Stimulated activated CD4-positive, alpha-beta T cell treated with anti-CD3 and anti-CD28 coated beads, Interleukin-12 subunit alpha, Interleukin-12 subunit beta, amount 100 ng/mL, for 24 hours (primary cell): ENCODE results near the gene NMUR1.

ENCODE experiments used
- DNase-seq, 2 experiments: peaks; one replicate each; pipeline ENCODE4 v3.0.0-alpha.2; 2020; ENCODE audit warnings: low read depth in 2 of 2

Gene NMUR1

GRCh38 chr2:231526341-231527090 lies 3.7 kb downstream of the NMUR1 start:
- no peak for DNase-seq

GRCh38 chr2:231525248-231526163 lies 4.7 kb downstream of the NMUR1 start:
- no peak for DNase-seq

GRCh38 chr2:231524477-231525247 lies 5.6 kb downstream of the NMUR1 start:
- DNase-seq: no peak

- DNase-seq: no peak
These were observed 6.6 kb downstream of the NMUR1 start for GRCh38 chr2:231523451-231524285.

GRCh38 chr2:231522418-231523180 lies 7.6 kb downstream of the NMUR1 start:
- no peak for DNase-seq

GRCh38 chr2:231521443-231521842 lies 8.8 kb downstream of the NMUR1 start:
- no peak for DNase-seq

GRCh38 chr2:231519975-231520555 lies 10.2 kb downstream of the NMUR1 start:
- DNase-seq: no peak

- no peak for DNase-seq
These were observed 11.5 kb downstream of the NMUR1 start for GRCh38 chr2:231518771-231519170.

GRCh38 chr2:231515603-231516002 lies 14.6 kb downstream of the NMUR1 start:
- no peak for DNase-seq

- no peak for DNase-seq
These were observed 15.3 kb downstream of the NMUR1 start for GRCh38 chr2:231514951-231515297.

GRCh38 chr2:231514225-231514950 lies 15.9 kb downstream of the NMUR1 start:
- peak; percentile 94 to 97 for DNase-seq

GRCh38 chr2:231513746-231514224 lies 16.5 kb downstream of the NMUR1 start:
- no peak for DNase-seq

- DNase-seq: no peak
These were observed 18.0 kb downstream of the NMUR1 start for GRCh38 chr2:231512222-231512621.

- no peak for DNase-seq
These were observed 26.5 kb downstream of the NMUR1 start for GRCh38 chr2:231503766-231504165.

- no peak for DNase-seq
These were observed 27.6 kb downstream of the NMUR1 start for GRCh38 chr2:231502596-231502995.

GRCh38 chr2:231497651-231498050 lies 32.6 kb downstream of the NMUR1 start:
- no peak for DNase-seq

- DNase-seq: no peak
These were observed 35.6 kb downstream of the NMUR1 start for GRCh38 chr2:231494669-231495068.

GRCh38 chr2:231490801-231491200 lies 39.4 kb downstream of the NMUR1 start:
- DNase-seq: no peak

GRCh38 chr2:231489990-231490389 lies 40.3 kb downstream of the NMUR1 start:
- DNase-seq: peak in 1 of 2 experiments; percentile 20
